22Rv1 (cell line): Measurements from ENCODE around the gene NRIP1.

Experiments used
- ZFX ChIP-seq: fragments of 450-650 bp; IDR thresholded peaks from 2 replicates; pipeline ENCODE4 v1.6.1; 2017; ENCODE audit warnings: antibody characterized with exemption, borderline replicate concordance
- TF ChIP-seq, protein P1 (sequence below): fragments of 450-650 bp; IDR thresholded peaks from 2 replicates; pipeline ENCODE4 v1.5.1; 2017; ENCODE audit warnings: mild to moderate bottlenecking

DNA sequence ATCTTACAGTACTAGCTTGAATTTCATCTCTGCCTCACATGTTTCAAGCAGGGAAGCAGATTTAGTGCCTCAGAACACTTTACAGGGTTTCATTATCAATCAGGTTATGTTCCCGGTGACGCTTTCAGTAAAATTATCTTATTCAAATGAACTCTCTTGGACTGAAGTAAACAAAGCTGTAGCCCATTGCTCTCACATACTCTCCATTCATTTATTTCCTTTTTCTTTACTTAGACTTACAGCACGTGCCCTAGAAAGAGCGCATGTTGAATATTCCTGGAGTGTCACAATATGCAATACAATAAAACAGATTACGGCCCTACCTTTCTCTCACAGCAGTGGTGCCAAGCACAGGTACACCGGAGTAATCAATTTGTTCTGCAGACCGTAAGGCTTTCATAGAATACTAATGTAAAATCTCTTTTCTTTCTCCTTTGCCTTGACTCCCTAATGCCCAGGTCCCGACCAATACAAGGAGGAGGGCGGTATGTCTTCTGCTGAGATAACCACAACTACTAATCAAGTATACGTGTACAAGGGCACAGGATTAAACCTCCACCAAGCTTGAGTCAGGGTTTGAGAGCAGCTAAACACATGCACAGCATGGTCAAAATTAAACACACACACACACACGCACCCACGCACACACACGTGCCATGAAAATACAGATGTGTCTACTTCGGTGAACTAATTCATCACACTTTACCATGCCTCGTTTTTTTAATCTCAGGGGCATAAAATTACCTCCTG, 62.8 kb downstream of the NRIP1 start:
- TF ChIP-seq ZFX = no peak
- TF ChIP-seq, protein P1, sequence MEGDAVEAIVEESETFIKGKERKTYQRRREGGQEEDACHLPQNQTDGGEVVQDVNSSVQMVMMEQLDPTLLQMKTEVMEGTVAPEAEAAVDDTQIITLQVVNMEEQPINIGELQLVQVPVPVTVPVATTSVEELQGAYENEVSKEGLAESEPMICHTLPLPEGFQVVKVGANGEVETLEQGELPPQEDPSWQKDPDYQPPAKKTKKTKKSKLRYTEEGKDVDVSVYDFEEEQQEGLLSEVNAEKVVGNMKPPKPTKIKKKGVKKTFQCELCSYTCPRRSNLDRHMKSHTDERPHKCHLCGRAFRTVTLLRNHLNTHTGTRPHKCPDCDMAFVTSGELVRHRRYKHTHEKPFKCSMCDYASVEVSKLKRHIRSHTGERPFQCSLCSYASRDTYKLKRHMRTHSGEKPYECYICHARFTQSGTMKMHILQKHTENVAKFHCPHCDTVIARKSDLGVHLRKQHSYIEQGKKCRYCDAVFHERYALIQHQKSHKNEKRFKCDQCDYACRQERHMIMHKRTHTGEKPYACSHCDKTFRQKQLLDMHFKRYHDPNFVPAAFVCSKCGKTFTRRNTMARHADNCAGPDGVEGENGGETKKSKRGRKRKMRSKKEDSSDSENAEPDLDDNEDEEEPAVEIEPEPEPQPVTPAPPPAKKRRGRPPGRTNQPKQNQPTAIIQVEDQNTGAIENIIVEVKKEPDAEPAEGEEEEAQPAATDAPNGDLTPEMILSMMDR = no peak
